A204.1 (cell line): ENCODE measurements around the gene PLEKHM2.

ENCODE experiments used
- FAIRE-seq: peaks from 2 replicates; lab custom pipeline; 2012; peaks lifted over from hg19 to GRCh38; lab: Jason Lieb, UNC

Gene PLEKHM2

GRCh38 chr1:15726508-15726907, 42.4 kb downstream of the PLEKHM2 start:
- no peak for FAIRE-seq

GRCh38 chr1:15727021-15727420, 42.9 kb downstream of the PLEKHM2 start:
- FAIRE-seq, result no peak

- no peak for FAIRE-seq
These were observed 43.3 kb downstream of the PLEKHM2 start for GRCh38 chr1:15727424-15727823.

GRCh38 chr1:15727866-15728534, 43.9 kb downstream of the PLEKHM2 start:
- no peak for FAIRE-seq

GRCh38 chr1:15728937-15729657, 45.0 kb downstream of the PLEKHM2 start:
- FAIRE-seq, result no peak

GRCh38 chr1:15730423-15730822, 46.3 kb downstream of the PLEKHM2 start:
- no peak for FAIRE-seq

- no peak for FAIRE-seq
These were observed 46.8 kb downstream of the PLEKHM2 start for GRCh38 chr1:15730936-15731335.

- FAIRE-seq, result no peak
These were observed 47.9 kb downstream of the PLEKHM2 start for GRCh38 chr1:15731735-15732685.

- FAIRE-seq, result no peak
These were observed 48.6 kb downstream of the PLEKHM2 start for GRCh38 chr1:15732686-15733081.

- no peak for FAIRE-seq
These were observed 49.2 kb downstream of the PLEKHM2 start for GRCh38 chr1:15733218-15733725.

- no peak for FAIRE-seq
These were observed 49.7 kb downstream of the PLEKHM2 start for GRCh38 chr1:15733726-15734226.

- FAIRE-seq, result no peak
These were observed 50.2 kb downstream of the PLEKHM2 start for GRCh38 chr1:15734296-15734695.

GRCh38 chr1:15734901-15735300, 50.8 kb downstream of the PLEKHM2 start:
- FAIRE-seq, result no peak

- no peak for FAIRE-seq
These were observed 51.4 kb downstream of the PLEKHM2 start for GRCh38 chr1:15735304-15736037.

- FAIRE-seq, result no peak
These were observed 52.1 kb downstream of the PLEKHM2 start, which contains the start of gene SLC25A34 for GRCh38 chr1:15736038-15736891. TSS of gene SLC25A34 (plus strand) at chr1:15736258. CDS start at chr1:15736486, 228 bp downstream.

GRCh38 chr1:15736892-15737261, 52.8 kb downstream of the PLEKHM2 start:
- FAIRE-seq, result no peak

GRCh38 chr1:15737324-15738319, 53.5 kb downstream of the PLEKHM2 start:
- no peak for FAIRE-seq

GRCh38 chr1:15738416-15739113, 54.4 kb downstream of the PLEKHM2 start:
- FAIRE-seq, result no peak

- no peak for FAIRE-seq
These were observed 55.1 kb downstream of the PLEKHM2 start for GRCh38 chr1:15739259-15739658.
